ENCODE data around the gene TSC1. TPM values are rescaled to one million over a fixed set of nuclear protein-coding genes. Genes with fewer than 3 reads are reported as not detected.
A peak's percentile ranks its signal among the peaks of the same experiment; 100 is the strongest.

TSC1 gene
- total and polyA plus RNA-seq, 3 experiments from 2014 or later: 12.6 to 37.1 (median 33.9) TPM

- no peaks in the 10 kb centered on the region for H3K9me3 ChIP-seq (ENCODE audit: low read length)
- H3K4me3 Mint-ChIP-seq: no peak overlapping the region
- peaks cover 3% of the 10 kb centered on the region for H3K4me1 ChIP-seq (ENCODE audit: insufficient read depth, low read length)
- no peaks in the 10 kb centered on the region for H3K36me3 ChIP-seq (ENCODE audit: insufficient read depth, low read length)
- no peak overlapping the region for H3K27ac ChIP-seq (ENCODE audit: low read depth, low read length)
- ChIA-PET CTCF (no interaction called here), POLR2A (no interaction called here)
- no peak overlapping the region for H3K27ac Mint-ChIP-seq
- H3K9me3 Mint-ChIP-seq: no peaks in the 10 kb centered on the region
- no peak for DNase-seq
- H3K27me3 Mint-ChIP-seq: no peaks in the 10 kb centered on the region
- peaks cover 0 to 8% (median 1%) of the 10 kb centered on the region in 3 donors for H3K36me3 Mint-ChIP-seq
- no peak overlapping the region for H3K4me3 ChIP-seq (ENCODE audit: low read length)
- H3K4me1 Mint-ChIP-seq: peaks cover 6 to 7% (median 6%) of the 10 kb centered on the region in 3 donors
- H3K27me3 ChIP-seq (ENCODE audit: insufficient read depth, low read length, poor library complexity, severe bottlenecking): no peaks in the 10 kb centered on the region
These were observed 56.3 kb downstream of the TSC1 start for GRCh38 chr9:132888151-132888550.

GRCh38 chr9:132887181-132888120 lies 57.0 kb downstream of the TSC1 start:
- peak overlapping the region in 1 of 8 donors; percentile 29 for H3K27ac Mint-ChIP-seq
- H3K27ac ChIP-seq (ENCODE audit: low read depth, low read length): no peak overlapping the region
- CTCF ChIA-PET: no interaction called here
- H3K9me3 ChIP-seq (ENCODE audit: low read length): no peaks in the 10 kb centered on the region
- no peaks in the 10 kb centered on the region for H3K27me3 ChIP-seq (ENCODE audit: insufficient read depth, low read length, poor library complexity, severe bottlenecking)
- H3K4me3 ChIP-seq (ENCODE audit: low read length): no peak overlapping the region
- no peaks in the 10 kb centered on the region for H3K9me3 Mint-ChIP-seq
- H3K4me1 Mint-ChIP-seq: peaks cover 6 to 7% (median 6%) of the 10 kb centered on the region in 3 donors
- H3K36me3 ChIP-seq (ENCODE audit: insufficient read depth, low read length): no peaks in the 10 kb centered on the region
- POLR2A ChIA-PET: no interaction called here
- H3K4me3 Mint-ChIP-seq: peak overlapping the region in 1 of 7 donors; percentile 35
- no peak for DNase-seq
- H3K27me3 Mint-ChIP-seq: no peaks in the 10 kb centered on the region
- H3K4me1 ChIP-seq (ENCODE audit: insufficient read depth, low read length): peaks cover 3% of the 10 kb centered on the region
- peaks cover 0 to 1% (median 1%) of the 10 kb centered on the region in 3 donors for H3K36me3 Mint-ChIP-seq

DNA sequence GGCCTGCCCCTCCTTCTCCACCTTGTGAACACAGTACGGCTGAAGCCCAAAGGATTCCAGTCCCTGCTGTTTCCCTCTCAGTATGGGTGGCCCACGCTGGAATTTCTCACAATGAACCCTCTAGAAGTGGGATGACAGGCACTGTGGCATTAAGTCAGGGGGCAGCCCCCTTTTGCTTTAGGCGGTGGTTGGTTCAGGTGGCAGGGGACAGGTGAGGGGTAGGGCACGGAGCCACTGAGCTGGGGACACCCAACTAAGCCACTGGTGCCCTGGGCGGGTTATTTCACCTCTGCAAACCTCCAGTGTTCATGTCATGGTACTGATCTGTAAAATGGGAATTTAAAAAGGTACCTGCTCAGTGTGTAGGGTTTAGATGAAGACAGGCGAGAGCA lies 58.1 kb downstream of the TSC1 start:
- DNase-seq: no peak
- ChIA-PET CTCF (no interaction called here), POLR2A (interaction anchor here (0.6 kb wide), 1 partner anchor 1434 kb away, joined by 3 read pairs; no protein-coding TSS in a partner anchor)
- H3K27me3 ChIP-seq (ENCODE audit: insufficient read depth, low read length, poor library complexity, severe bottlenecking): no peaks in the 10 kb centered on the region
- peaks cover 3% of the 10 kb centered on the region for H3K4me1 ChIP-seq (ENCODE audit: insufficient read depth, low read length)
- H3K27me3 Mint-ChIP-seq: no peaks in the 10 kb centered on the region
- H3K27ac Mint-ChIP-seq: peak overlapping the region in 2 of 8 donors; percentile 29 to 61
- no peaks in the 10 kb centered on the region for H3K36me3 ChIP-seq (ENCODE audit: insufficient read depth, low read length)
- no peaks in the 10 kb centered on the region for H3K9me3 ChIP-seq (ENCODE audit: low read length)
- peaks cover 6 to 7% (median 6%) of the 10 kb centered on the region in 3 donors for H3K4me1 Mint-ChIP-seq
- H3K4me3 ChIP-seq (ENCODE audit: low read length): no peak overlapping the region
- H3K36me3 Mint-ChIP-seq: peaks cover 0 to 1% (median 0%) of the 10 kb centered on the region in 3 donors
- H3K4me3 Mint-ChIP-seq: no peak overlapping the region
- no peaks in the 10 kb centered on the region for H3K9me3 Mint-ChIP-seq
- no peak overlapping the region for H3K27ac ChIP-seq (ENCODE audit: low read depth, low read length)

GRCh38 chr9:132885720-132886333 lies 58.6 kb downstream of the TSC1 start:
- no peaks in the 10 kb centered on the region for H3K27me3 ChIP-seq (ENCODE audit: insufficient read depth, low read length, poor library complexity, severe bottlenecking)
- H3K4me3 ChIP-seq (ENCODE audit: low read length): no peak overlapping the region
- Mint-ChIP-seq H3K4me1 (peaks cover 6 to 7% (median 6%) of the 10 kb centered on the region in 3 donors), H3K4me3 (no peak overlapping the region), H3K36me3 (peaks cover 0 to under 1% (median 0%) of the 10 kb centered on the region in 3 donors), H3K9me3 (no peaks in the 10 kb centered on the region), H3K27ac (peak overlapping the region in 2 of 8 donors; percentile 29 to 61), H3K27me3 (no peaks in the 10 kb centered on the region)
- H3K4me1 ChIP-seq (ENCODE audit: insufficient read depth, low read length): peaks cover 3% of the 10 kb centered on the region
- H3K36me3 ChIP-seq (ENCODE audit: insufficient read depth, low read length): no peaks in the 10 kb centered on the region
- ChIA-PET POLR2A (interaction anchor here (0.6 kb wide), 1 partner anchor 1434 kb away, joined by 3 read pairs; no protein-coding TSS in a partner anchor), CTCF (no interaction called here)
- H3K9me3 ChIP-seq (ENCODE audit: low read length): no peaks in the 10 kb centered on the region
- DNase-seq: no peak
- H3K27ac ChIP-seq (ENCODE audit: low read depth, low read length): no peak overlapping the region

- POLR2A ChIA-PET: no interaction called here
- H3K27me3 Mint-ChIP-seq: no peaks in the 10 kb centered on the region
These were observed 60.8 kb downstream of the TSC1 start for GRCh38 chr9:132883349-132884294.

DNA sequence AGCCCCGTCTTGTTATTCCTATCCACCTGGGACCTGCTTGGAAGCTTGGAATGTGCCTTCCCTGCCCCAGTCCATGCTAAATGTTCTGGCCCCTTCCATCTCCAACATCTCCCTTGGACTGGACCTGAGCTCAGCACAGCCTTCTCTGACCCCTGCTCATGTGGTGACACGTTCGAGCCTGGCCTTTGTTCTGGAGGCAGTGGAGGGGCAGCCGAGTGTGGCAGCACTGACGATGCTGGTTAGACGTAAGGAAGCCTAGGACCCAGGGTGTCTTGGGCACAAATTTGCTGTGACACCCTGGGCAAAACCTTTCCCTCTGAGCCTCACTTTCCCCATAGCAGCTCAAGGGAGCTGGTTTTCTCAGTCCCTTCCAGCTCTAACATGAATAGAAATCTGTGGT lies 61.8 kb downstream of the TSC1 start:
- no peaks in the 10 kb centered on the region for H3K9me3 ChIP-seq (ENCODE audit: low read length)
- Mint-ChIP-seq H3K27ac (peak overlapping the region in 2 of 8 donors; percentile 50 to 77), H3K4me1 (peaks cover 14 to 20% (median 16%) of the 10 kb centered on the region in 3 donors), H3K27me3 (no peaks in the 10 kb centered on the region), H3K9me3 (no peaks in the 10 kb centered on the region), H3K36me3 (no peaks in the 10 kb centered on the region), H3K4me3 (peak overlapping the region in 1 of 7 donors; percentile 65)
- CTCF ChIA-PET: no interaction called here
- H3K27me3 ChIP-seq (ENCODE audit: insufficient read depth, low read length, poor library complexity, severe bottlenecking): no peaks in the 10 kb centered on the region
- H3K27ac ChIP-seq (ENCODE audit: low read depth, low read length): no peak overlapping the region
- peaks cover 1% of the 10 kb centered on the region for H3K4me1 ChIP-seq (ENCODE audit: insufficient read depth, low read length)
- no peak overlapping the region for H3K4me3 ChIP-seq (ENCODE audit: low read length)
- POLR2A ChIA-PET: no interaction called here
- DNase-seq: peak in 1 of 5 donors; percentile 21
- no peaks in the 10 kb centered on the region for H3K36me3 ChIP-seq (ENCODE audit: insufficient read depth, low read length)

More at GRCh38 chr9:132883349-132884294, 60.8 kb downstream of the TSC1 start:
- Histone ChIP-seq H3K27me3 (ENCODE audit: insufficient read depth, low read length, poor library complexity, severe bottlenecking) (no peaks in the 10 kb centered on the region), H3K9me3 (ENCODE audit: low read length) (no peaks in the 10 kb centered on the region), H3K36me3 (ENCODE audit: insufficient read depth, low read length) (no peaks in the 10 kb centered on the region), H3K27ac (ENCODE audit: low read depth, low read length) (no peak overlapping the region), H3K4me3 (ENCODE audit: low read length) (no peak overlapping the region), H3K4me1 (ENCODE audit: insufficient read depth, low read length) (peaks cover 3% of the 10 kb centered on the region)
- peak overlapping the region in 1 of 8 donors; percentile 63 for H3K27ac Mint-ChIP-seq
- H3K36me3 Mint-ChIP-seq: no peaks in the 10 kb centered on the region
- DNase-seq: no peak
- CTCF ChIA-PET: no interaction called here
- H3K4me3 Mint-ChIP-seq: peak overlapping the region in 1 of 7 donors; percentile 44
- no peaks in the 10 kb centered on the region for H3K9me3 Mint-ChIP-seq
- peaks cover 14 to 18% (median 17%) of the 10 kb centered on the region in 3 donors for H3K4me1 Mint-ChIP-seq

- H3K4me1 Mint-ChIP-seq: peaks cover 14 to 26% (median 16%) of the 10 kb centered on the region in 3 donors
- H3K9me3 Mint-ChIP-seq: no peaks in the 10 kb centered on the region
- H3K27ac Mint-ChIP-seq: peak overlapping the region in 1 of 8 donors; percentile 32
- Histone ChIP-seq H3K36me3 (ENCODE audit: insufficient read depth, low read length) (no peaks in the 10 kb centered on the region), H3K4me1 (ENCODE audit: insufficient read depth, low read length) (peaks cover 5% of the 10 kb centered on the region), H3K9me3 (ENCODE audit: low read length) (no peaks in the 10 kb centered on the region), H3K27ac (ENCODE audit: low read depth, low read length) (no peak overlapping the region), H3K4me3 (ENCODE audit: low read length) (no peak overlapping the region), H3K27me3 (ENCODE audit: insufficient read depth, low read length, poor library complexity, severe bottlenecking) (no peaks in the 10 kb centered on the region)
- CTCF ChIA-PET: no interaction called here
- peak overlapping the region in 1 of 7 donors; percentile 65 for H3K4me3 Mint-ChIP-seq
- peak in 1 of 5 donors; percentile 12 for DNase-seq
- POLR2A ChIA-PET: interaction anchor here (1.2 kb wide), 1 partner anchor 26 kb away, joined by 10 read pairs; no protein-coding TSS in a partner anchor
- no peaks in the 10 kb centered on the region for H3K27me3 Mint-ChIP-seq
- no peaks in the 10 kb centered on the region for H3K36me3 Mint-ChIP-seq
These were observed 62.6 kb downstream of the TSC1 start for GRCh38 chr9:132881826-132882225.
